ENCODE measurements around the gene A1BG. TPM values are rescaled to one million over a fixed set of nuclear protein-coding genes. Genes with fewer than 3 reads are reported as not detected.

Gene A1BG
- total and polyA plus RNA-seq, 2 of the 13 experiments (the other 11 are each of a cell fraction or from before 2014, with no cell fraction given) = 14.7 to 41.4 TPM

DNA sequence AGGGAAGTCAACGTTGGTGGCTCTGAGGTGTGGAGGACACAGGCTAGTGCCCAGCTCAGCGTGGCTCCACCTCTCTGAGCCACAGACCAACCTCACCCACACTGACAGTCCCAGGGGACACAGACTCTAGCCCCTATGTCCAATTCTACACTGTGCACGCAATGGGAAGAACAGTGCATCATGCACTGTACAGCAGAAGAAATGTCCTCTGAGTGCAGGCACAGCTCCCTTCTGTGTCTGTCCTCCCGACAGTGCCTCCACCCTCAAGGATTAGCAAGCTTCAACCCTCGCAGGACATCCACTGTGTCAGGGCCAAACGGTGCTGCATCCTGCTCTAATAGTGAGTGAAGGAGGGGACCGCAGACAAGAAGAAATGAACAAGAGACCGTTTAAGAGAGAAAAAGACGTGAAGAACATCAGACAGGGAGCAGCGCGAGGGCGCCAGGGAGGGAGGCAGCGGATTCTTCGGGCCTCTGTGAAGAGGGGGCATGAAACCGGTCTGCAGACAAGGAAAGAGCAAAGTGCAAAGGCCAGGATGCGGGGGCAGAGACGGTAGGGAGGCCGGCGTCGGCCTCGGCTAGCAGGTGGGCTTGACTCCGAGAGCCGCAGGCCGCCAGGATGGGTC lies 26.9 kb upstream of the A1BG start (continued):
- TF ChIP-seq, protein P1, sequence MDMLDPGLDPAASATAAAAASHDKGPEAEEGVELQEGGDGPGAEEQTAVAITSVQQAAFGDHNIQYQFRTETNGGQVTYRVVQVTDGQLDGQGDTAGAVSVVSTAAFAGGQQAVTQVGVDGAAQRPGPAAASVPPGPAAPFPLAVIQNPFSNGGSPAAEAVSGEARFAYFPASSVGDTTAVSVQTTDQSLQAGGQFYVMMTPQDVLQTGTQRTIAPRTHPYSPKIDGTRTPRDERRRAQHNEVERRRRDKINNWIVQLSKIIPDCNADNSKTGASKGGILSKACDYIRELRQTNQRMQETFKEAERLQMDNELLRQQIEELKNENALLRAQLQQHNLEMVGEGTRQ (IDR thresholded peaks at IDR 0.05; ENCODE audit: low read depth, low read length) = no peak
- TF ChIP-seq, protein P1 (CRISPR knock-in tag; IDR thresholded peaks at IDR 0.05; ENCODE audit: borderline replicate concordance) = no peak
- TF ChIP-seq MTF1 (CRISPR knock-in tag; IDR thresholded peaks at IDR 0.05) (no peak), FOXJ3 (CRISPR knock-in tag; IDR thresholded peaks at IDR 0.05; ENCODE audit: borderline replicate concordance) (no peak), ASH2L (IDR thresholded peaks at IDR 0.05; ENCODE audit: insufficient read length, low read depth, low read length) (no peak), SIN3A (IDR thresholded peaks at IDR 0.05; ENCODE audit: borderline replicate concordance, low read depth, low read length) (no peak), ZNF234 (CRISPR knock-in tag; conservative IDR thresholded peaks at IDR 0.05) (no peak), ZBTB33 (CRISPR knock-in tag; IDR thresholded peaks at IDR 0.05) (no peak), ZKSCAN1 (IDR thresholded peaks at IDR 0.05; ENCODE audit: low read length) (no peak), IRF9 (CRISPR knock-in tag; IDR thresholded peaks at IDR 0.05; ENCODE audit: borderline replicate concordance) (no peak), ZNF101 (CRISPR knock-in tag; IDR thresholded peaks at IDR 0.05; ENCODE audit: borderline replicate concordance, low read depth) (no peak), SOX6 (IDR thresholded peaks at IDR 0.05) (no peak), SOX6 (CRISPR knock-in tag; IDR thresholded peaks at IDR 0.05) (no peak), NFYB (CRISPR knock-in tag; IDR thresholded peaks at IDR 0.05) (no peak), REST (IDR thresholded peaks at IDR 0.05; ENCODE audit: borderline replicate concordance in 1 of 2, low read depth in 1 of 2, low read length in 2 of 2) (no peak)
- TF ChIP-seq, protein P2, sequence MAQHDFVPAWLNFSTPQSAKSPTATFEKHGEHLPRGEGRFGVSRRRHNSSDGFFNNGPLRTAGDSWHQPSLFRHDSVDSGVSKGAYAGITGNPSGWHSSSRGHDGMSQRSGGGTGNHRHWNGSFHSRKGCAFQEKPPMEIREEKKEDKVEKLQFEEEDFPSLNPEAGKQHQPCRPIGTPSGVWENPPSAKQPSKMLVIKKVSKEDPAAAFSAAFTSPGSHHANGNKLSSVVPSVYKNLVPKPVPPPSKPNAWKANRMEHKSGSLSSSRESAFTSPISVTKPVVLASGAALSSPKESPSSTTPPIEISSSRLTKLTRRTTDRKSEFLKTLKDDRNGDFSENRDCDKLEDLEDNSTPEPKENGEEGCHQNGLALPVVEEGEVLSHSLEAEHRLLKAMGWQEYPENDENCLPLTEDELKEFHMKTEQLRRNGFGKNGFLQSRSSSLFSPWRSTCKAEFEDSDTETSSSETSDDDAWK (CRISPR knock-in tag; IDR thresholded peaks at IDR 0.05) = no peak
- TF ChIP-seq, protein P3, sequence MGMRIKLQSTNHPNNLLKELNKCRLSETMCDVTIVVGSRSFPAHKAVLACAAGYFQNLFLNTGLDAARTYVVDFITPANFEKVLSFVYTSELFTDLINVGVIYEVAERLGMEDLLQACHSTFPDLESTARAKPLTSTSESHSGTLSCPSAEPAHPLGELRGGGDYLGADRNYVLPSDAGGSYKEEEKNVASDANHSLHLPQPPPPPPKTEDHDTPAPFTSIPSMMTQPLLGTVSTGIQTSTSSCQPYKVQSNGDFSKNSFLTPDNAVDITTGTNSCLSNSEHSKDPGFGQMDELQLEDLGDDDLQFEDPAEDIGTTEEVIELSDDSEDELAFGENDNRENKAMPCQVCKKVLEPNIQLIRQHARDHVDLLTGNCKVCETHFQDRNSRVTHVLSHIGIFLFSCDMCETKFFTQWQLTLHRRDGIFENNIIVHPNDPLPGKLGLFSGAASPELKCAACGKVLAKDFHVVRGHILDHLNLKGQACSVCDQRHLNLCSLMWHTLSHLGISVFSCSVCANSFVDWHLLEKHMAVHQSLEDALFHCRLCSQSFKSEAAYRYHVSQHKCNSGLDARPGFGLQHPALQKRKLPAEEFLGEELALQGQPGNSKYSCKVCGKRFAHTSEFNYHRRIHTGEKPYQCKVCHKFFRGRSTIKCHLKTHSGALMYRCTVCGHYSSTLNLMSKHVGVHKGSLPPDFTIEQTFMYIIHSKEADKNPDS (CRISPR knock-in tag; IDR thresholded peaks at IDR 0.05) = no peak
